GM20000 (cell line): ENCODE measurements around the gene SPATA24.
"Not testable (repeated sequence)": the region's sequence is repeated elsewhere in the genome, so short reads cannot be mapped to it uniquely, and the experiment has no call there.

Experiments
- DNase-seq: peaks from one replicate; pipeline ENCODE4 v3.0.0; 2012; ENCODE audit warnings: low spot score
- CTCF ChIP-seq: IDR thresholded peaks from 2 replicates; pipeline ENCODE4 v1.5.1; 2012; ENCODE audit warnings: mild to moderate bottlenecking, control low read depth; ENCODE audit errors: extremely low read depth, missing control alignments

The SPATA24 gene

GRCh38 chr5:139414581-139415130 lies 10.8 kb upstream of the SPATA24 start:
- TF ChIP-seq CTCF = no peak
- no peak for DNase-seq

- peak; percentile 54 for DNase-seq
- TF ChIP-seq CTCF = no peak
Observed at GRCh38 chr5:139413963-139414362, 10.1 kb upstream of the SPATA24 start.

- no peak for DNase-seq
- TF ChIP-seq CTCF = no peak
Observed at GRCh38 chr5:139413153-139413552, 9.3 kb upstream of the SPATA24 start.

- no peak for TF ChIP-seq CTCF
- no peak for DNase-seq
Observed at GRCh38 chr5:139410993-139411828, 7.3 kb upstream of the SPATA24 start.

- no peak for DNase-seq
- no peak for TF ChIP-seq CTCF
Observed at GRCh38 chr5:139410121-139410992, 6.5 kb upstream of the SPATA24 start.

- DNase-seq = not testable (repeated sequence)
Observed at GRCh38 chr5:139409116-139409515, 5.2 kb upstream of the SPATA24 start.

GRCh38 chr5:139408191-139408590 lies 4.3 kb upstream of the SPATA24 start:
- no peak for DNase-seq
- no peak for TF ChIP-seq CTCF
